ENCODE measurements around the gene SLC48A1.

SLC48A1 gene

GRCh38 chr12:47787596-47788319 lies 14.7 kb downstream of the SLC48A1 start:
- H3K4me3 Mint-ChIP-seq: no peak overlapping the region
- H3K27ac Mint-ChIP-seq: peak overlapping the region; percentile 62
- peaks cover 71% of the 10 kb centered on the region for H3K36me3 Mint-ChIP-seq
- peaks cover 4% of the 10 kb centered on the region for H3K4me1 Mint-ChIP-seq
- DNase-seq: no peak
- no peaks in the 10 kb centered on the region for H3K9me3 Mint-ChIP-seq
- CTCF ChIA-PET: interaction anchor here (1.1 to 3.7 kb wide), 3 partner anchors 17 to 51 kb away, joined by 3 to 24 read pairs (median 3); no protein-coding TSS in a partner anchor
- no peaks in the 10 kb centered on the region for H3K27me3 Mint-ChIP-seq

GRCh38 chr12:47789141-47789540 lies 16.1 kb downstream of the SLC48A1 start:
- CTCF ChIA-PET: interaction anchor here (1.0 to 3.7 kb wide), 6 partner anchors 12 to 74 kb away, joined by 3 to 24 read pairs (median 4); no protein-coding TSS in a partner anchor
- Mint-ChIP-seq H3K4me1 (peaks cover 6% of the 10 kb centered on the region), H3K9me3 (no peaks in the 10 kb centered on the region), H3K27ac (peak overlapping the region; percentile 67), H3K4me3 (no peak overlapping the region), H3K36me3 (peaks cover 76% of the 10 kb centered on the region), H3K27me3 (no peaks in the 10 kb centered on the region)
- no peak for DNase-seq

- peaks cover 75% of the 10 kb centered on the region for H3K36me3 Mint-ChIP-seq
Measured at GRCh38 chr12:47789712-47790489, 16.9 kb downstream of the SLC48A1 start.

GRCh38 chr12:47790676-47791350 lies 17.8 kb downstream of the SLC48A1 start:
- Mint-ChIP-seq H3K36me3 (peaks cover 73% of the 10 kb centered on the region), H3K9me3 (no peaks in the 10 kb centered on the region), H3K4me3 (no peak overlapping the region), H3K4me1 (peaks cover 6% of the 10 kb centered on the region), H3K27me3 (no peaks in the 10 kb centered on the region), H3K27ac (no peak overlapping the region)
- no peak for DNase-seq
- CTCF ChIA-PET: interaction anchor here (1.3 to 5.3 kb wide), 5 partner anchors 11 to 48 kb away, joined by 3 to 29 read pairs (median 7); no protein-coding TSS in a partner anchor

More at GRCh38 chr12:47789712-47790489, 16.9 kb downstream of the SLC48A1 start:
- H3K9me3 Mint-ChIP-seq: no peaks in the 10 kb centered on the region
- peaks cover 6% of the 10 kb centered on the region for H3K4me1 Mint-ChIP-seq
- DNase-seq: no peak
- no peak overlapping the region for H3K4me3 Mint-ChIP-seq
- no peaks in the 10 kb centered on the region for H3K27me3 Mint-ChIP-seq
- CTCF ChIA-PET: interaction anchor here (1.0 to 3.7 kb wide), 7 partner anchors 11 to 74 kb away, joined by 3 to 24 read pairs (median 4); no protein-coding TSS in a partner anchor
- H3K27ac Mint-ChIP-seq: no peak overlapping the region

GRCh38 chr12:47791351-47791746 lies 18.3 kb downstream of the SLC48A1 start:
- H3K4me3 Mint-ChIP-seq: no peak overlapping the region

GRCh38 chr12:47791874-47792273 lies 18.8 kb downstream of the SLC48A1 start:
- H3K9me3 Mint-ChIP-seq: no peaks in the 10 kb centered on the region
- H3K4me1 Mint-ChIP-seq: peaks cover 6% of the 10 kb centered on the region
- H3K36me3 Mint-ChIP-seq: peaks cover 64% of the 10 kb centered on the region
- no peak for DNase-seq
- peak overlapping the region; percentile 60 for H3K27ac Mint-ChIP-seq
- CTCF ChIA-PET: interaction anchor here (1.0 to 5.3 kb wide), 6 partner anchors 10 to 49 kb away, joined by 3 to 29 read pairs (median 9); partner anchors contain the start of gene HDAC7
- H3K4me3 Mint-ChIP-seq: no peak overlapping the region
- no peaks in the 10 kb centered on the region for H3K27me3 Mint-ChIP-seq

More at GRCh38 chr12:47791351-47791746, 18.3 kb downstream of the SLC48A1 start:
- CTCF ChIA-PET: interaction anchor here (1.0 to 5.3 kb wide), 6 partner anchors 11 to 48 kb away, joined by 3 to 29 read pairs (median 9); partner anchors contain the start of gene HDAC7
- Mint-ChIP-seq H3K4me1 (peaks cover 6% of the 10 kb centered on the region), H3K9me3 (no peaks in the 10 kb centered on the region), H3K27ac (no peak overlapping the region), H3K27me3 (no peaks in the 10 kb centered on the region), H3K36me3 (peaks cover 69% of the 10 kb centered on the region)
- DNase-seq: no peak

- Mint-ChIP-seq H3K4me1 (peaks cover 12% of the 10 kb centered on the region), H3K27ac (no peak overlapping the region), H3K9me3 (no peaks in the 10 kb centered on the region), H3K36me3 (peaks cover 60% of the 10 kb centered on the region), H3K27me3 (no peaks in the 10 kb centered on the region), H3K4me3 (no peak overlapping the region)
- DNase-seq: no peak
- CTCF ChIA-PET: interaction anchor here (2.9 to 5.3 kb wide), 3 partner anchors 9 to 50 kb away, joined by 13 to 29 read pairs (median 21); no protein-coding TSS in a partner anchor
Measured at GRCh38 chr12:47793015-47793681, 20.1 kb downstream of the SLC48A1 start.

GRCh38 chr12:47794679-47795078 lies 21.6 kb downstream of the SLC48A1 start:
- H3K4me3 Mint-ChIP-seq: no peak overlapping the region
- no peaks in the 10 kb centered on the region for H3K27me3 Mint-ChIP-seq
- CTCF ChIA-PET: interaction anchor here (5.3 to 29.3 kb wide), 2 partner anchors 41 to 52 kb away, joined by 29 to 716 read pairs; no protein-coding TSS in a partner anchor
- DNase-seq: no peak
- H3K4me1 Mint-ChIP-seq: peaks cover 18% of the 10 kb centered on the region
- peaks cover 57% of the 10 kb centered on the region for H3K36me3 Mint-ChIP-seq
- H3K9me3 Mint-ChIP-seq: no peaks in the 10 kb centered on the region
- H3K27ac Mint-ChIP-seq: no peak overlapping the region

- Mint-ChIP-seq H3K9me3 (no peaks in the 10 kb centered on the region), H3K27ac (peak overlapping the region; percentile 45), H3K36me3 (peaks cover 58% of the 10 kb centered on the region), H3K4me3 (no peak overlapping the region), H3K27me3 (no peaks in the 10 kb centered on the region), H3K4me1 (peaks cover 24% of the 10 kb centered on the region)
- no peak for DNase-seq
- CTCF ChIA-PET: interaction anchor here (5.3 to 29.3 kb wide), 2 partner anchors 40 to 52 kb away, joined by 29 to 716 read pairs; no protein-coding TSS in a partner anchor
Measured at GRCh38 chr12:47795121-47795813, 22.2 kb downstream of the SLC48A1 start.

GRCh38 chr12:47795814-47796411 lies 22.9 kb downstream of the SLC48A1 start:
- peak overlapping the region; percentile 19 for H3K27ac Mint-ChIP-seq
- no peak overlapping the region for H3K4me3 Mint-ChIP-seq
- no peak for DNase-seq
- peaks cover 31% of the 10 kb centered on the region for H3K4me1 Mint-ChIP-seq
- peaks cover 54% of the 10 kb centered on the region for H3K36me3 Mint-ChIP-seq
- H3K9me3 Mint-ChIP-seq: no peaks in the 10 kb centered on the region
- CTCF ChIA-PET: interaction anchor here (1.2 to 29.3 kb wide), 5 partner anchors 14 to 53 kb away, joined by 3 to 716 read pairs (median 21); no protein-coding TSS in a partner anchor
- H3K27me3 Mint-ChIP-seq: no peaks in the 10 kb centered on the region

- H3K36me3 Mint-ChIP-seq: peaks cover 59% of the 10 kb centered on the region
- peak overlapping the region; percentile 90 for H3K27ac Mint-ChIP-seq
- CTCF ChIA-PET: interaction anchor here (0.8 to 29.3 kb wide), 9 partner anchors 10 to 90 kb away, joined by 3 to 716 read pairs (median 5); no protein-coding TSS in a partner anchor
- H3K4me3 Mint-ChIP-seq: no peak overlapping the region
- no peaks in the 10 kb centered on the region for H3K27me3 Mint-ChIP-seq
- H3K4me1 Mint-ChIP-seq: peaks cover 46% of the 10 kb centered on the region
- peak; percentile 50 for DNase-seq
- H3K9me3 Mint-ChIP-seq: no peaks in the 10 kb centered on the region
Measured at GRCh38 chr12:47797441-47797840, 24.4 kb downstream of the SLC48A1 start.

GRCh38 chr12:47798382-47798948 lies 25.4 kb downstream of the SLC48A1 start:
- Mint-ChIP-seq H3K36me3 (peaks cover 62% of the 10 kb centered on the region), H3K27me3 (no peaks in the 10 kb centered on the region), H3K4me1 (peaks cover 56% of the 10 kb centered on the region), H3K27ac (peak overlapping the region; percentile 71), H3K4me3 (no peak overlapping the region), H3K9me3 (no peaks in the 10 kb centered on the region)
- no peak for DNase-seq
- CTCF ChIA-PET: interaction anchor here (1.1 to 29.3 kb wide), 6 partner anchors 9 to 54 kb away, joined by 4 to 716 read pairs (median 7); no protein-coding TSS in a partner anchor

Data from activated naive CD4-positive, alpha-beta T cell treated with anti-CD3 and anti-CD28 coated beads, Interleukin-2, amount 10 ng/mL, durations not matched to agents 7 days and 5 days (primary cell).